ENCODE measurements around the gene ACVRL1.

DNA sequence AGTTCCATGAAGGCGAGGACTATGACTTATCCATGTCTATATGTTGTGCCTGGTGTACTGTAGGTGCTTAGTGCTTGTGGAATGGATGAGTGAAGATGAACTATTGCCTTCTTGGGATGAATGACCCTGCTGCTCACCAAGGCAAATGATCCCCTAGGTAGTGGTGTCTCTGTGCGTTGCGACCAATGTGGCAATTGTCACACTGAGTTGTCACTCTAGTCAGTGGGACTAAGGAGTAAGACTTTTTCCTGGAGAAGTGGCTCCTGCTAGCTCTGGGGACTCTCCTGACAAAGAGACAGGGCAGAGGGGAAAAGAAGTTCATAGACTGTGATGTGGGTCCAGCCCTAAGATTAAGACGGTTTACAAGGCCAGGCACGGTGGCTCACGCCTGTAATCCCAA lies 40.8 kb downstream of the ACVRL1 start:
- TF ChIP-seq, protein P1, sequence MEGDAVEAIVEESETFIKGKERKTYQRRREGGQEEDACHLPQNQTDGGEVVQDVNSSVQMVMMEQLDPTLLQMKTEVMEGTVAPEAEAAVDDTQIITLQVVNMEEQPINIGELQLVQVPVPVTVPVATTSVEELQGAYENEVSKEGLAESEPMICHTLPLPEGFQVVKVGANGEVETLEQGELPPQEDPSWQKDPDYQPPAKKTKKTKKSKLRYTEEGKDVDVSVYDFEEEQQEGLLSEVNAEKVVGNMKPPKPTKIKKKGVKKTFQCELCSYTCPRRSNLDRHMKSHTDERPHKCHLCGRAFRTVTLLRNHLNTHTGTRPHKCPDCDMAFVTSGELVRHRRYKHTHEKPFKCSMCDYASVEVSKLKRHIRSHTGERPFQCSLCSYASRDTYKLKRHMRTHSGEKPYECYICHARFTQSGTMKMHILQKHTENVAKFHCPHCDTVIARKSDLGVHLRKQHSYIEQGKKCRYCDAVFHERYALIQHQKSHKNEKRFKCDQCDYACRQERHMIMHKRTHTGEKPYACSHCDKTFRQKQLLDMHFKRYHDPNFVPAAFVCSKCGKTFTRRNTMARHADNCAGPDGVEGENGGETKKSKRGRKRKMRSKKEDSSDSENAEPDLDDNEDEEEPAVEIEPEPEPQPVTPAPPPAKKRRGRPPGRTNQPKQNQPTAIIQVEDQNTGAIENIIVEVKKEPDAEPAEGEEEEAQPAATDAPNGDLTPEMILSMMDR (IDR thresholded peaks at IDR 0.05): no peak
- TF ChIP-seq EZH2 (IDR thresholded peaks at IDR 0.05): no peak

All from neural progenitor cell (in vitro differentiated cells).